Skeletal muscle satellite cell (primary cell): ENCODE results near the gene NKG7.

Experiments used
- H3K27me3 ChIP-seq: 2 replicates; pipeline ENCODE4 v1.7.0; 2013; ENCODE audit warnings: low read length; ENCODE audit not compliant: control insufficient read depth, insufficient read depth
- H3K36me3 ChIP-seq: 2 replicates; pipeline ENCODE4 v1.7.0; 2013; ENCODE audit warnings: mild to moderate bottlenecking, control low read depth, low read length; ENCODE audit not compliant: insufficient read depth
- H3K4me1 ChIP-seq: 2 replicates; pipeline ENCODE4 v1.7.0; 2013; ENCODE audit warnings: low read length; ENCODE audit not compliant: control insufficient read depth, insufficient read depth
- H3K4me2 ChIP-seq: 2 replicates; pipeline ENCODE4 v1.7.0; 2013; ENCODE audit warnings: mild to moderate bottlenecking, low read length
- H3K4me3 ChIP-seq: 2 replicates; pipeline ENCODE4 v1.7.0; 2013; ENCODE audit warnings: low read length
- H3K9ac ChIP-seq: 2 replicates; pipeline ENCODE4 v1.7.0; 2013; ENCODE audit warnings: mild to moderate bottlenecking, low read depth, low read length, moderate library complexity
- H3K9me3 ChIP-seq: replicated peaks from 2 replicates; pipeline ENCODE4 v1.7.0; 2013; ENCODE audit warnings: mild to moderate bottlenecking, control low read depth, low read length

NKG7 gene

DNA sequence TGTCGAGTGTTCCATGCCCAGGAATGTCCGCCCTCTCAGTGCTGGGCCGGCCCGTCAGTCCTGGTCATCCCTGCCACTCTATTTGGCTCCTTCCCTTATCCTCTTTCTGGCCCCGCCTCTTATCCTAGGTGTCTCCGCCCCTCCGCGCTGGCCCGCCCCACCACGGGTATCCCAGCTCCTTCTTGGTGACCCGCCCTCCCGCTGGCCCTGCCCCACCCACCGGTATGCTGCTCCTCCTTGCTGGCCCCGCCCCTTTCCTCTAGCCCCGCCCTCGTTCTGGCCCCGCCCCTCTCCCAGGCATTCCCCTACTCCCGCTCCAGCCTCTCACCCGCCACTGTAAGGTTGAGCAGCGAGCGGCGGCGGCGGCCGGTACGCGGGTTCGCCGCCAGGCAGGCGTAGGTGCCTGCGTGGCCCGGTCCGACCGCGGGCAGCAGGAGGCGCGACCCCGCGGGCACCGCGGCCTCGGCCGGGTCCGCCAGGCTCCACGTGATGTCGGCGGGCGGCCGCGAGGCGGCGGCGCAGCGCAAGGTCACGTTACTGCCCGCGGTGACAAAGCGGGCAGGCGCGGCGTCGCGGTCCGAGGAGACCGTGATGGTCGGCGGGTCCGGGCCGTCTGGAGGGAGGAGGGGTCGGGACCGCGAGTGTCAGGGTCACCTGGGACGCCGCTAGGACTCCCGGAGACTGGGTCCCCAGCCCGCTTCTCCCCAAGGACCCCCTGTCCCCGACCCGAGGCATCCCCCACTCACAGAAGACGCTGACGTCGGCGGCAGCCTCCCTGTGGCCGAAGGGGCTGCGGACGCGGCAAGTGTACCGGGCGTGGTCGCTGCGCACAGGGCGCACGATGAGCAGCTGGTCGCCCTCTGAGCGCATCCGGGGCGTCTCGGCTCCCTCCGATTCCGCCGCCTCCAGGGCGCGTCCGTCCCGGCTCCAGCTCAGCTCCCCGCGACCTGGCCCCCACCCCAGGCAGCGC is 32.5 kb downstream of the NKG7 start:
- Histone ChIP-seq H3K4me1 (peaks cover 16% of the 10 kb centered on the region), H3K4me3 (peak overlapping the region; percentile 86), H3K27me3 (no peaks in the 10 kb centered on the region), H3K9me3 (no peaks in the 10 kb centered on the region), H3K9ac (peak overlapping the region; percentile 73), H3K36me3 (peaks cover 5% of the 10 kb centered on the region), H3K4me2 (peak overlapping the region; percentile 93)

GRCh38 chr19:51339313-51339686 is 33.2 kb downstream of the NKG7 start:
- Histone ChIP-seq H3K27me3 (no peaks in the 10 kb centered on the region), H3K36me3 (no peaks in the 10 kb centered on the region), H3K4me2 (peak overlapping the region; percentile 93), H3K4me1 (peaks cover 16% of the 10 kb centered on the region), H3K4me3 (peak overlapping the region; percentile 81), H3K9ac (peak overlapping the region; percentile 65), H3K9me3 (no peaks in the 10 kb centered on the region)

- peak overlapping the region; percentile 65 for H3K9ac ChIP-seq
- peaks cover 16% of the 10 kb centered on the region for H3K4me1 ChIP-seq
These were observed 33.7 kb downstream of the NKG7 start for GRCh38 chr19:51338563-51339312.

GRCh38 chr19:51337861-51338562 is 34.4 kb downstream of the NKG7 start:
- no peak overlapping the region for H3K4me2 ChIP-seq
- no peaks in the 10 kb centered on the region for H3K36me3 ChIP-seq
- no peak overlapping the region for H3K4me3 ChIP-seq
- H3K9ac ChIP-seq, result peak overlapping the region; percentile 65
- peaks cover 16% of the 10 kb centered on the region for H3K4me1 ChIP-seq
- H3K9me3 ChIP-seq, result no peaks in the 10 kb centered on the region
- no peaks in the 10 kb centered on the region for H3K27me3 ChIP-seq

More at GRCh38 chr19:51338563-51339312, 33.7 kb downstream of the NKG7 start:
- Histone ChIP-seq H3K4me3 (peak overlapping the region; percentile 81), H3K36me3 (no peaks in the 10 kb centered on the region), H3K9me3 (no peaks in the 10 kb centered on the region), H3K27me3 (no peaks in the 10 kb centered on the region), H3K4me2 (peak overlapping the region; percentile 93)

- no peak overlapping the region for H3K4me3 ChIP-seq
- H3K4me2 ChIP-seq, result no peak overlapping the region
- peaks cover 16% of the 10 kb centered on the region for H3K4me1 ChIP-seq
- no peak overlapping the region for H3K9ac ChIP-seq
- H3K27me3 ChIP-seq, result no peaks in the 10 kb centered on the region
- no peaks in the 10 kb centered on the region for H3K9me3 ChIP-seq
- no peaks in the 10 kb centered on the region for H3K36me3 ChIP-seq
These were observed 35.2 kb downstream of the NKG7 start for GRCh38 chr19:51337141-51337860.

GRCh38 chr19:51333836-51334460 is 38.5 kb downstream of the NKG7 start:
- no peaks in the 10 kb centered on the region for H3K36me3 ChIP-seq
- no peak overlapping the region for H3K4me2 ChIP-seq
- H3K9ac ChIP-seq, result no peak overlapping the region
- no peaks in the 10 kb centered on the region for H3K9me3 ChIP-seq
- no peak overlapping the region for H3K4me3 ChIP-seq
- H3K4me1 ChIP-seq, result peaks cover 3% of the 10 kb centered on the region
- H3K27me3 ChIP-seq, result no peaks in the 10 kb centered on the region

DNA sequence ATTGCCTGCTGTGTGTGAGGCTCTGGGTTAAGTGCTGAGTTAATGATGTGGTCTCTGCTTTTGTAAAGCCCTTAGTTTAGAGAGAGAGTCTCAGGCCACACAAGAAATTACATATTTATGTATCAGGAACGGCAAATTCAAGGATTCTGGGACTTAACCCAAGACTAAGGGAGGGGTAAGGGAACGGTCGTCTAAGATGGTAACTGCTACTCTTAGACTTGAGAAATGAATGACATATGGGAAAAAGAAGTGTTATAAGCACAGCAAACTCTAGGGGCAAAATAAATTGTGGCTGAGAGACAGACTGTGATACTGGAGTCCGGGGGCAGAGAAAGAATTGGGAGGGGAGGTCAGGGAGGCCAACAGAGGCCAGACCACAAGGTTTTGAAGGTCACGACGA is 40.7 kb downstream of the NKG7 start:
- no peaks in the 10 kb centered on the region for H3K36me3 ChIP-seq
- no peak overlapping the region for H3K9ac ChIP-seq
- no peak overlapping the region for H3K4me2 ChIP-seq
- peaks cover 4% of the 10 kb centered on the region for H3K27me3 ChIP-seq
- H3K9me3 ChIP-seq, result no peaks in the 10 kb centered on the region
- H3K4me1 ChIP-seq, result no peaks in the 10 kb centered on the region
- no peak overlapping the region for H3K4me3 ChIP-seq

GRCh38 chr19:51331193-51331592 is 41.3 kb downstream of the NKG7 start:
- Histone ChIP-seq H3K4me2 (no peak overlapping the region), H3K9ac (no peak overlapping the region), H3K4me1 (no peaks in the 10 kb centered on the region), H3K9me3 (no peaks in the 10 kb centered on the region), H3K27me3 (peaks cover 6% of the 10 kb centered on the region), H3K36me3 (no peaks in the 10 kb centered on the region), H3K4me3 (no peak overlapping the region)

DNA sequence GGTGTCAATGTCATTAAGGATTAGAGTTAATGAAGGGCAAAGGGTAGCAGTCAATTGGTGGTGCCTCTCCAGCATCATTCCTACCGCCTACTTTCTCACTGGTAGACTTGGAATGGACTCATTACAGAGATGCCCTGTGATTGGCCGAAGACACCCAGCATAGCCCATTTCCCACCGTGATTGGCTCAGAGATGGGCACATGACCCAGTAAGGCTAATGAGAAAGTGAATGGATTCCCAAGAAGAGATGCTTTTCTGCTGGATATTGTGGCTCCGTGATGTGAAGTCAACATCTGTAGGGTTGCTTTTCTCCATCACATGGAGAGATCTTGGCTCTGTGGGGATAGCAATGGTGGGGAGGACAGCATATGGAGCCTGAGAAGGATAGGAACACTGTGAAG is 42.1 kb downstream of the NKG7 start:
- Histone ChIP-seq H3K9ac (no peak overlapping the region), H3K4me1 (no peaks in the 10 kb centered on the region), H3K36me3 (no peaks in the 10 kb centered on the region), H3K9me3 (no peaks in the 10 kb centered on the region), H3K27me3 (peaks cover 12% of the 10 kb centered on the region), H3K4me2 (no peak overlapping the region), H3K4me3 (no peak overlapping the region)

DNA sequence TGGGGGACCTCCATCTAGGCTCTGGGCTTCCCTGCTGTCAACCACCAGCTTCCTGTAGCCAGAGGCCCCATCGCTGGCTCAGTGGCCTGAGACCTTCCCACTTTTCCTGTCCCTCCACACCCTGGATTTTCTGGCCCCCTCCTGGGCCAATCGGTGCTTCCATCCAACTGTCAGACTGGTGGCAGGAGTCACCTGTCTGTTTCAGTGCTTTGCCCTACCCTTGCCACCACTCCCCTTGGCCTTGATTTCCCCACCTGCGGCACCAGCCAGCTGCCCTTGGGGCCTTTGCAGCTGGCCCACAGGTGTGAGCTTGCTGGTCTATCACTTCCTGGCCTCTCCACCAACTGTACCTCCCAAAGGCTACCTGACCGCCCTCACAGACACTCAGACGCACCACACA is 43.0 kb downstream of the NKG7 start:
- Histone ChIP-seq H3K4me1 (no peaks in the 10 kb centered on the region), H3K9me3 (no peaks in the 10 kb centered on the region), H3K4me2 (no peak overlapping the region), H3K27me3 (peaks cover 12% of the 10 kb centered on the region), H3K9ac (no peak overlapping the region), H3K4me3 (no peak overlapping the region), H3K36me3 (no peaks in the 10 kb centered on the region)
